Measurements from ENCODE around the gene ATP13A1. TPM values are rescaled to one million over a fixed set of nuclear protein-coding genes. Genes with fewer than 3 reads are reported as not detected.

ATP13A1 gene
- total RNA-seq, 1 donor from 2014 or later: 135 TPM

DNA sequence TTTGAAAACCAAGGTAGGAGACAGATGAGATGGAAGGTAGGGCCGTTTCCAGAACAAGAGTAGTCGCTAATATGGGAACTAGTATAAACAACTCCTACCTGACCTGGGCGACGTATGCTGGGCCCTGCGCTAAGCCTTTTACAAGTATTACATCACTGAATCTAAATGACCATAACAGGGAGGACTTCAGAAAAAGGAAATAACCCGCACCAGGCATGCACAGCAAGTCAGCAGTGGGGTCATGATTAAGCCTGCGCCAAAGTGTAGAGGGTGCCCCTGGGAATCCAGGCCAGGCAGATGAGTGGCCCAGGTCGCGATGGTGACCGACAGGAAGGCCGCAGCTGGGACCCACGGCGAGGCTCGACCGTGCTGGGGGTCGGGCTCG, 613 bp downstream of the ATP13A1 start:
- Mint-ChIP-seq H3K36me3 (ENCODE audit: low read depth) (peaks cover 35% of the 10 kb centered on the region), H3K27me3 (no peaks in the 10 kb centered on the region), H3K9me3 (no peaks in the 10 kb centered on the region), H3K27ac (peak overlapping the region; percentile 90), H3K4me1 (peaks cover 42% of the 10 kb centered on the region), H3K4me3 (peak overlapping the region; percentile 87)
- TF ChIP-seq, protein P1, sequence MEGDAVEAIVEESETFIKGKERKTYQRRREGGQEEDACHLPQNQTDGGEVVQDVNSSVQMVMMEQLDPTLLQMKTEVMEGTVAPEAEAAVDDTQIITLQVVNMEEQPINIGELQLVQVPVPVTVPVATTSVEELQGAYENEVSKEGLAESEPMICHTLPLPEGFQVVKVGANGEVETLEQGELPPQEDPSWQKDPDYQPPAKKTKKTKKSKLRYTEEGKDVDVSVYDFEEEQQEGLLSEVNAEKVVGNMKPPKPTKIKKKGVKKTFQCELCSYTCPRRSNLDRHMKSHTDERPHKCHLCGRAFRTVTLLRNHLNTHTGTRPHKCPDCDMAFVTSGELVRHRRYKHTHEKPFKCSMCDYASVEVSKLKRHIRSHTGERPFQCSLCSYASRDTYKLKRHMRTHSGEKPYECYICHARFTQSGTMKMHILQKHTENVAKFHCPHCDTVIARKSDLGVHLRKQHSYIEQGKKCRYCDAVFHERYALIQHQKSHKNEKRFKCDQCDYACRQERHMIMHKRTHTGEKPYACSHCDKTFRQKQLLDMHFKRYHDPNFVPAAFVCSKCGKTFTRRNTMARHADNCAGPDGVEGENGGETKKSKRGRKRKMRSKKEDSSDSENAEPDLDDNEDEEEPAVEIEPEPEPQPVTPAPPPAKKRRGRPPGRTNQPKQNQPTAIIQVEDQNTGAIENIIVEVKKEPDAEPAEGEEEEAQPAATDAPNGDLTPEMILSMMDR (IDR thresholded peaks at IDR 0.05): no peak
- ChIA-PET POLR2A (interaction anchor here (0.5 to 4.0 kb wide), 12 partner anchors 12 to 376 kb away, joined by 3 to 42 read pairs (median 6); partner anchors contain the start of genes LPAR2, ZNF14, ZNF253 and ZNF506), CTCF (interaction anchor here (1.6 kb wide), 1 partner anchor 19 kb away, joined by 4 read pairs; the partner anchor contains the start of gene GMIP)
- no peak for ATAC-seq (ENCODE audit: low read depth)
- DNase-seq: no peak
- intact Hi-C loops (cut with micrococcal nuclease): loop anchor here (1.0 to 10.0 kb wide), 12 partner anchors 20 to 598 kb away; partner anchors contain the start of genes BORCS8, GMIP, PBX4 and RFXANK

DNA sequence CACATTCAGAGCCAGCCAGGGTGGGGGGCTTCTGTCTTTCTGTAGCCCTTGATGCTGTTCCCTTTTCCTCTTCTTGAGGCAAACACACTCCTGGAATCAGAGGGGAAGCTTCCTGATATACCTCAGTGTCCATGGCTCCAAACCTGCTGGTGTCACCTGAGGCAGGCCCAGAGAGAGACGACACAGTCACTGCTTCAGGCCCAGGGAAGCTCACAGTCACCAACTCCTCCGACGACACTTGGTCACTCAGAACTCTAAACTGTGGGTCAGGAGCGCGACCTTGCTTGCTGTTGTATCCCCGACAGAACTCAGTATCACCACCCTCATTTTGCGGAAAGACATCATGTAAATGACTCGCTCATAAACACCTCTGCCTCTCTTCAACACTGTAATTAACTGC, 1.1 kb downstream of the ATP13A1 start:
- ATAC-seq (ENCODE audit: low read depth): no peak
- no peak for DNase-seq
- intact Hi-C loops (cut with micrococcal nuclease): loop anchor here (2.0 to 10.0 kb wide), 4 partner anchors 66 to 598 kb away; partner anchors contain the start of genes SLC25A42 and ZNF486
- ChIA-PET POLR2A (interaction anchor here (0.9 to 4.0 kb wide), 14 partner anchors 9 to 377 kb away, joined by 3 to 42 read pairs (median 5); partner anchors contain the start of genes GMIP, LPAR2, ZNF14 and ZNF253), CTCF (interaction anchor here (0.7 to 1.6 kb wide), 3 partner anchors 18 to 159 kb away, joined by 3 to 7 read pairs (median 4); partner anchors contain the start of genes GMIP and ZNF506)
- peak overlapping the region; percentile 87 for H3K4me3 Mint-ChIP-seq
- peak overlapping the region; percentile 90 for H3K27ac Mint-ChIP-seq
- H3K4me1 Mint-ChIP-seq: peaks cover 37% of the 10 kb centered on the region
- TF ChIP-seq, protein P1 (IDR thresholded peaks at IDR 0.05): no peak
- no peaks in the 10 kb centered on the region for H3K27me3 Mint-ChIP-seq
- peaks cover 41% of the 10 kb centered on the region for H3K36me3 Mint-ChIP-seq (ENCODE audit: low read depth)
- no peaks in the 10 kb centered on the region for H3K9me3 Mint-ChIP-seq

DNA sequence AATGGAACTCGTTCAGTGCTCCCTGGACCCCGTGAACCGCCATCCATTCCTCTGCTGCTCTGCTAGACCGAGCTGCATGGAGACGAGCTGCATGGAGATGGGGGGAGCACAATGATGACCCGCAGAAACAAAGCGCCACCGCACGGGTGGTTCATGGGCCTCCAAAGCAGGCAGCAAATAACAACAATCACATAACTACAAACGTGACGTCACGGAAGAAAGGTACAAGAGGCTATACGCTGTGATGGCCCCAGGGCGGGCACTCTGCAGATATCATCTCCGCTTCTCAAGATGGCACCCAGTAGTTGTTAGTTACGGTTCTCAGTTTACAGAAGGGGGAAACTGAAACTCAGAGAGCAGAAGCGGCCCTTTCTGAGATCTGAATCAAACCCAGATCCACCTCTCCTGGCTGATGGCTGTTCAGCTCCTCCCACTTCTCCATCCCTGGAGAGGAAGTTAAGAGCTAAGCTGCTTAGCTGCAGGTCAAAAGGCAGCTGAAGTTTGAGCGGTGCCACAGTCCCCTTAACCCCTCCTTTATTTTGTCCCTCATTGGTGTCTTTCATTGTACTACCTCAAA, 1.7 kb downstream of the ATP13A1 start:
- Mint-ChIP-seq H3K9me3 (no peaks in the 10 kb centered on the region), H3K27me3 (no peaks in the 10 kb centered on the region), H3K27ac (peak overlapping the region; percentile 90), H3K36me3 (ENCODE audit: low read depth) (peaks cover 46% of the 10 kb centered on the region), H3K4me3 (peak overlapping the region; percentile 87), H3K4me1 (peaks cover 34% of the 10 kb centered on the region)
- intact Hi-C loops (cut with micrococcal nuclease): loop anchor here (2.0 to 10.0 kb wide), 4 partner anchors 65 to 597 kb away; partner anchors contain the start of genes SLC25A42 and ZNF486
- TF ChIP-seq, protein P1 (IDR thresholded peaks at IDR 0.05): no peak
- DNase-seq: no peak
- POLR2A ChIA-PET: interaction anchor here (0.5 to 4.0 kb wide), 15 partner anchors 9 to 1880 kb away, joined by 3 to 42 read pairs (median 5); partner anchors contain the start of genes GMIP, LPAR2, ZNF14 and ZNF253
- CTCF ChIA-PET: interaction anchor here (0.7 to 1.6 kb wide), 3 partner anchors 18 to 160 kb away, joined by 3 to 7 read pairs (median 4); partner anchors contain the start of genes GMIP and ZNF506
- ATAC-seq (ENCODE audit: low read depth): peak; percentile 34

DNA sequence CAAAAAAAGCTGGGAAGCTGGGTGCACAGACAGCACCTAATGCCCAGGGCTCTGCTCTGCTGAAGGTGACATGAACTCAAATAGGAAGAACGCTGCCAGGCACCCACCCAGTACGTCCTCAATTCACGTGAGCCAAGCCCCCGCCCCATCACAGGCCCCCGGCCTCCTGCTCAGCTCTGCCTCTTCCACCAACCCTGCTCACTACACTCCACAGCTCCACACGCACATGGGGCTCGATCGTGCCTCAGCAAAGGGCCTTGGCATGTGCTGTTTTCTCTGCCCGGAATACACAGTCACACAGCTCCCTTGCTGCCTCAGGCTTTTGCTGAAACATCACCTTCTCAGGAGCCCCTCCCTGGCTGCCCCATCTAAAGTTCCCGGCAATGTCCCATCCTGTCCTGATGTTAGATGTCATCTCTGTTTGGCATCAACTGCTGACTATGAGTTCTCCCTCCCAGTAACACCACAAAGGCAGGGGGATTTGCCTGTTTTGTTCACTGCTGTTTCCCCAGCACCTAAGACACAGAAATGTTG, 2.3 kb downstream of the ATP13A1 start:
- intact Hi-C loops (cut with micrococcal nuclease): loop anchor here (10.0 kb wide), 1 partner anchor 596 kb away; the partner anchor contains the start of gene SLC25A42
- peaks cover 52% of the 10 kb centered on the region for H3K36me3 Mint-ChIP-seq (ENCODE audit: low read depth)
- ChIA-PET POLR2A (interaction anchor here (0.5 to 4.0 kb wide), 10 partner anchors 33 to 576 kb away, joined by 3 to 42 read pairs (median 5); partner anchors contain the start of genes LPAR2, ZNF14, ZNF253 and ZNF506), CTCF (interaction anchor here (1.5 kb wide), 1 partner anchor 129 kb away, joined by 7 read pairs; no protein-coding TSS in a partner anchor)
- TF ChIP-seq, protein P1 (IDR thresholded peaks at IDR 0.05): no peak
- H3K4me1 Mint-ChIP-seq: peaks cover 31% of the 10 kb centered on the region
- no peaks in the 10 kb centered on the region for H3K27me3 Mint-ChIP-seq
- ATAC-seq (ENCODE audit: low read depth) (no peak), DNase-seq (no peak)
- peak overlapping the region; percentile 90 for H3K27ac Mint-ChIP-seq
- no peaks in the 10 kb centered on the region for H3K9me3 Mint-ChIP-seq
- peak overlapping the region; percentile 87 for H3K4me3 Mint-ChIP-seq

Measured in activated B cell treated with CpG ODN at 0.5 μM for 24 hours (primary cell).